ENCODE results near the gene GPC1.

DNA sequence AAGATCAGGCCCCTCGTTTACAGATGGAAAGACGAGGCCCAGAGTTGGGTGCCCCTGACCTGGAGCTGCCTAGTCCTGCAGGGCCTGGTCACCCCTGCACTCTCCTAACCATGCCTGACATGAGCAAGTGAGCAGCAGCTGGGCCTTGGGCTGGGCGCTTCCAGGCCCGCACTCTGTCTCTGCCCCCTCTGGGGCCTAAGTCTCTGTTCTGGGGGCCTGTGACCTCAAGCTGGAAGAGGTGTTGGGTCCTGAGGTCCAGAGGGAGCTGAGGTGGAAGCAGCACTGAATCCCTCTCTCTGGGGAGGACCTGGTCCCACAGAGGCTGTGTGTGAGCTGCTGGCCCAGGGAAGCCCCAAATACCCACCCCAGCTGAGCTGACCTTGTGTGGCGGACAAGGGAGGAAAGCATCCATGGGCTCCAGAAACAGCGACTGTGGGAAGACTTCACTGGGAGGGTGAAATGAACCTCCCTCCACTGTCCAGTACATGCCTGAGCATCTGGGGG, 46.1 kb upstream of the GPC1 start:
- TF ChIP-seq, protein P1, sequence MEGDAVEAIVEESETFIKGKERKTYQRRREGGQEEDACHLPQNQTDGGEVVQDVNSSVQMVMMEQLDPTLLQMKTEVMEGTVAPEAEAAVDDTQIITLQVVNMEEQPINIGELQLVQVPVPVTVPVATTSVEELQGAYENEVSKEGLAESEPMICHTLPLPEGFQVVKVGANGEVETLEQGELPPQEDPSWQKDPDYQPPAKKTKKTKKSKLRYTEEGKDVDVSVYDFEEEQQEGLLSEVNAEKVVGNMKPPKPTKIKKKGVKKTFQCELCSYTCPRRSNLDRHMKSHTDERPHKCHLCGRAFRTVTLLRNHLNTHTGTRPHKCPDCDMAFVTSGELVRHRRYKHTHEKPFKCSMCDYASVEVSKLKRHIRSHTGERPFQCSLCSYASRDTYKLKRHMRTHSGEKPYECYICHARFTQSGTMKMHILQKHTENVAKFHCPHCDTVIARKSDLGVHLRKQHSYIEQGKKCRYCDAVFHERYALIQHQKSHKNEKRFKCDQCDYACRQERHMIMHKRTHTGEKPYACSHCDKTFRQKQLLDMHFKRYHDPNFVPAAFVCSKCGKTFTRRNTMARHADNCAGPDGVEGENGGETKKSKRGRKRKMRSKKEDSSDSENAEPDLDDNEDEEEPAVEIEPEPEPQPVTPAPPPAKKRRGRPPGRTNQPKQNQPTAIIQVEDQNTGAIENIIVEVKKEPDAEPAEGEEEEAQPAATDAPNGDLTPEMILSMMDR (IDR thresholded peaks at IDR 0.05; ENCODE audit: poor library complexity): no peak
- no peak for TF ChIP-seq EZH2 (IDR thresholded peaks at IDR 0.05; ENCODE audit: borderline replicate concordance)
